Large intestine (tissue), 3 donors: ENCODE results near the gene CYB561. TPM values are rescaled to one million over a fixed set of nuclear protein-coding genes. Genes with fewer than 3 reads are reported as not detected.
"Not testable (repeated sequence)": the region's sequence is repeated elsewhere in the genome, so short reads cannot be mapped to it uniquely, and the experiment has no call there.

ENCODE experiments used
- DNase-seq, 2 donors: peaks; one replicate each; pipeline versions ENCODE4 v3.0.0 to v3.0.0-alpha.2; 2013
- H3K27ac ChIP-seq: one replicate; pipeline ENCODE4 v1.5.1; 2013; ENCODE audit warnings: low read length
- H3K27me3 ChIP-seq: 2 replicates; pipeline ENCODE4 v1.6.1; 2013; ENCODE audit warnings: low read length; ENCODE audit not compliant: control insufficient read depth, insufficient read depth
- H3K36me3 ChIP-seq: 2 replicates; pipeline ENCODE4 v1.6.1; 2013; ENCODE audit warnings: low read length; ENCODE audit not compliant: control insufficient read depth, insufficient read depth
- H3K4me1 ChIP-seq: one replicate; pipeline ENCODE4 v1.6.1; 2013; ENCODE audit warnings: low read length; ENCODE audit not compliant: control insufficient read depth, insufficient read depth
- H3K4me3 ChIP-seq: one replicate; pipeline ENCODE4 v1.5.1; 2013; ENCODE audit warnings: low read length
- H3K9me3 ChIP-seq: one replicate; pipeline ENCODE4 v1.6.1; 2013; ENCODE audit warnings: mild to moderate bottlenecking, low read depth, low read length, moderate library complexity; ENCODE audit not compliant: control insufficient read depth
- WGBS: methylation state at CpG from one replicate; pipeline ENCODE4 v1.1.5; 2013; ENCODE audit warnings: low lambda C conversion rate; ENCODE audit not compliant: insufficient coverage; 5-methylcytosine and 5-hydroxymethylcytosine counted together
- polyA plus RNA-seq: library from polyadenylated mRNA; unstranded; fragments of 120-200 nt; gene quantifications from one replicate; pipeline ENCODE4 v1.2.1, GENCODE V29; 2013

Gene CYB561
- polyA plus RNA-seq, 1 donor = 35.0 TPM

DNA sequence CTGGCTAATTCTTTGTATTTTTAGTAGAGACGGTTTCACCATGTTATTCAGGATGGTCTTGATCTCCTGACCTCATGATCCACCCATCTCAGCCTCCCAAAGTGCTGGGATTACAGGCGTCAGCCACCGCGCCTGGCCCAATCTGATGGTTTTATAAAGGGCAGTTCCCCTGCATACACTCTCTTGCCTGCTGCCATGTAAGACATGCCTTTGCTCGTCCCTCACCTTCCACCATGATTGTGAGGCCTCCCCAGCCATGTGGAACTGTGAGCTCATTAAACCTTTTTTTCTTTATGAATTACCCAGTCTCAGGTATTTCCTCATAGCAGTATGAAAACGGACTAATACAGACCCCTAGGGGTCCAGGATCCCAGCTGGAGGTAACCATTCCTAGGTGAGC, 22.0 kb upstream of the CYB561 start:
- not testable (repeated sequence) for H3K4me1 ChIP-seq, H3K27me3 ChIP-seq, H3K4me3 ChIP-seq, H3K36me3 ChIP-seq, DNase-seq, H3K27ac ChIP-seq, H3K9me3 ChIP-seq
- 80% methylated on average over 1 of the region's 6 CpGs for WGBS

DNA sequence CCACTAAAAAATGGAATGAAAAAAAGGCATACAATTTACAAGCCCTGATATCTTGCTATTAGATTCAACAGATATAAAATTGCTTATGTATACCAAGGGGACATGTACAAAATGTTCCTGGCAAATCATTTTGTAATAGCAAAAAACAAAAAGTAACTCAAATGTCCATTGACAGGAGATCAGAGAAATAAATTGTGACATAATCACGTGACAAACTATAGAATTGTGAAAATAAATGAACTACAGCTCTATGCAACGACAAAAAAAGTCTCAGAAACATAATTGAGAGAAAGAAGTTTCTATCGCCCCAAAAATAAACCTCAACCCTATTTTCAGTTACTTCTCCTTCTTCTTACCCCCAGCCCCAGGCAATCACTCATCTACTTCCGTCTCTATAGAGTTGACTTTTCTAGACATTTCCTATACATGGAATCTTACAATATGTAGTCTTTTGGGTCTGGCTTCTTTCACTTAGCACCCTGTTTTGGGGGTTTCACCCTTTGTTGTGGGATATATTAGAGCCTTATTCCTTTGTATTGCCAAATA, 18.7 kb upstream of the CYB561 start:
- Histone ChIP-seq H3K27me3 (peaks cover 2% of the 10 kb centered on the region), H3K27ac (no peak overlapping the region), H3K36me3 (no peaks in the 10 kb centered on the region), H3K4me1 (no peaks in the 10 kb centered on the region), H3K4me3 (no peak overlapping the region), H3K9me3 (no peaks in the 10 kb centered on the region)
- DNase-seq = no peak
- WGBS = 93% methylated on average over 2 of the region's 4 CpGs

DNA sequence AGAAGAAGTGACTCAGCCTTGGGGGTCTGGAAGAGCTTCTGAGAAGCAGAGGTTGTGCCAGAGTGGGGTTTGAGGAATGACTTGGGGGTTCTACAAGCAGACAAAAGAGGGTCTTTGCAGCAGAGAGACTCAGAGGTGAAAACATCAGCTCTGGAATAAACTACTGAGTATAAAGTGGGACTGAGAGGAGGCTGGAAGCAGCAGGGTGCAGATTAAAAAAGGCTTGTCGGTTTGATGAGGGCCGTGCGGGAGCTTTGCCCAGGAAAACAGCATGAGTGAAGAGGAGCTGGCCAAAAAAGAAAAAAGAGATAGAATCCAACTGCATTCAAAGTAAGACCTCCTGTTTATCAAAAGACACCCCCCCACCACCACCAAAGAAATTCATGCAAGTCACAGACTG, 17.7 kb upstream of the CYB561 start:
- no CpG with 5 or more reads among the region's 3 CpGs for WGBS
- no peaks in the 10 kb centered on the region for H3K4me1 ChIP-seq
- no peak overlapping the region for H3K27ac ChIP-seq
- peaks cover 2% of the 10 kb centered on the region for H3K27me3 ChIP-seq
- DNase-seq = no peak
- H3K9me3 ChIP-seq = no peaks in the 10 kb centered on the region
- H3K4me3 ChIP-seq = no peak overlapping the region
- H3K36me3 ChIP-seq = no peaks in the 10 kb centered on the region

DNA sequence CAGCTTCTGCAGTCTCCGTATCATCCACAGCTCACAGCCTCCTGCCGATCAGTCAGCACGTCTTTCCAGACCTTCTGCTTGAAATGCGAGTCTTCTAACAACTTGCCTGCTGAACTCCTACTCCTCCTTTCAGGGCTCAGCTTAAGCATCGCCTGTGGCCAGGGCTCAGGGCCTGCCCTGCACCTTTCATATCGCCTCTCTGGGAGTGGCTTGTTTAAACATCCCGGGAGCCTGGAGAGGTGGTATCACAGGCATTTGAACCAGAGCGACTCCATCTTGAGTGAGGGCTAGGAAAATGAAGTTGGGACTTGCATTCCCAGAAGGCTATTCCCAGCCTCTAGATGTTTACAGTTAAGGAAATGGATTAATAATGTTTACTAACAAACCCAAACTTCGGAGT, 13.9 kb upstream of the CYB561 start:
- Histone ChIP-seq H3K4me3 (no peak overlapping the region), H3K27ac (no peak overlapping the region), H3K27me3 (peaks cover 1% of the 10 kb centered on the region), H3K36me3 (no peaks in the 10 kb centered on the region), H3K4me1 (peaks cover 4% of the 10 kb centered on the region), H3K9me3 (peaks cover 9% of the 10 kb centered on the region)
- no peak for DNase-seq
- WGBS = no CpG with 5 or more reads among the region's 9 CpGs

DNA sequence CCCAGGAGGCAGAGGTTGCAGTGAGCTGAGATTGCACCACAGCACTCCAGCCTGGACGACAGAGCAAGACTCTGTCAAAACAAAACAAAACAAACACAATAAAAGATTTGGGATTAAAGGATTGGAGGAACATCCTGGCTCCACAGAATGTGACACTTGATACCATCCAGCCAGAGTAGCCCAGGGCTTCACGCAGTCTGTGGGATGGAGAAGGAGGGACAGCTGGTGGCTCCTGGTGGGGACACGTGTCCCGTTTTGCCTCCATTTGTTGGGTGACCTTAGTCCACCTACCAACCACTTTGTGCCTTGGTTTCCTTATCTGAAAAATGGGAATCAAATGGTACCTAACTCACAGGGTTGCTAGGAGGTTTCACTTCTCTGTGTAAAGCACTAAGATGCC, 12.4 kb upstream of the CYB561 start:
- Histone ChIP-seq H3K27me3 (no peaks in the 10 kb centered on the region), H3K4me3 (no peak overlapping the region), H3K4me1 (peaks cover 19% of the 10 kb centered on the region), H3K27ac (no peak overlapping the region), H3K9me3 (peaks cover 9% of the 10 kb centered on the region), H3K36me3 (no peaks in the 10 kb centered on the region)
- DNase-seq = no peak
- no CpG with 5 or more reads among the region's 4 CpGs for WGBS

DNA sequence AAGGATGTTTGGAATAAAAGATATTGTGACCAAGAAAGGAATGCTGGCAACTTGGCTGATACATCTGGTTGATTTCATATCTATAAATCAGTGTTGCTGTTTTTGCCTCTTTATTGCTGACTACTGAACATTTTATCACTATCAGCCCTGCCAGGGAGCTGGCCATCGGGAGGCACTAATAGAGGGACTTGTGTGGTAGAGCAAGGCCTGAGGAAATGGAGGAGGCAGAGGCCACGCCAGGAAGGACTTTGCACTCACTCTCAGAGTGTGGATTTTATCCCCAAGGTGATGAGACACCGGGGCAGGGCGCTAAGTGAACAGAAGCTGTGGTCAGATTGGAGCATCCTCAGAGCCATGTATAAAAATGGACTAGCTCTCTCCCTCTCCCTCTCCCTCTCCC, 9.3 kb upstream of the CYB561 start:
- Histone ChIP-seq H3K27ac (peak overlapping the region; percentile 98), H3K4me3 (no peak overlapping the region), H3K36me3 (no peaks in the 10 kb centered on the region), H3K27me3 (no peaks in the 10 kb centered on the region), H3K9me3 (peaks cover 9% of the 10 kb centered on the region), H3K4me1 (peaks cover 48% of the 10 kb centered on the region)
- peak; percentile 83 to 91 for DNase-seq
- no CpG with 5 or more reads among the region's 4 CpGs for WGBS

DNA sequence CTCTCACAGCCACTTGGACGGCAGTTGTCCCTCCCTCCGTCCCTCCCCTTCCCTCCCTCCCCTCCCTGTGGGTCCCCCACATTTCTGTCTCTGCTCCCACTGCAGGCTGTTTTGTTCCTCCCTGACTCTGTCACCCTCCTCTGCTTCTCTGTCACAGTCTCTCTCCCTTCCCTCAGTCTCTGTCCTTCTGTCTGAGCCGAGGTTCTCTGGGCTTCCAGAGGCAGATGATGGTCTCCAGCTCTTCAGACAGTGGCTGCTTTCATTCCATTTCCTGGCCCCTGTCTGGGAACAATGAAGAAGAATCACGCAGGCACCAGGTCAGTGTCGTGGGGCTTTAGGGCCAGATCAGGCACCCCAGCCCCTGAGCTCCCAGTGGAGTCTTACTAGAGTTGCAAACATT, 8.8 kb upstream of the CYB561 start:
- no CpG with 5 or more reads among the region's 5 CpGs for WGBS
- peaks cover 54% of the 10 kb centered on the region for H3K4me1 ChIP-seq
- H3K9me3 ChIP-seq = peaks cover 9% of the 10 kb centered on the region
- no peaks in the 10 kb centered on the region for H3K36me3 ChIP-seq
- H3K27ac ChIP-seq = peak overlapping the region; percentile 98
- no peak overlapping the region for H3K4me3 ChIP-seq
- DNase-seq = no peak
- no peaks in the 10 kb centered on the region for H3K27me3 ChIP-seq

DNA sequence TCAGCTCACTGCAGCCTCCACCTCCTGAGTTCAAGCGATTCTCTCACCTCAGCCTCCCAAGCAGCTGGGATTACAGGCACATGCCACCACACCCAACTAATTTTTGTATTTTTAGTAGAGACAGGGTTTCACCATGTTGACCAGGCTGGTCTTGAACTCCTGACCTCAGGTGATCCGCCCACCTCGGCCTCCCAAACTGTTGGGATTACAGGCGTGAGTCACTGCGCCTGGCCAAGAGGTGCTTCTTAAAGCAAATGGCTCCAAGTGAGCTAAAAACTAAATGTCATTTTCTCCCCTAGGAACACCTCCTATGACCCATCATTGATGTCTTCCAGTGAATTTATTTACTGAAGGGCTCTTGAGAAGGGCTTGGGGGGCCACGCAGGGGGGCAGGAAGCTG, 8.3 kb upstream of the CYB561 start:
- WGBS = no CpG with 5 or more reads among the region's 6 CpGs
- not testable (repeated sequence) for H3K36me3 ChIP-seq, DNase-seq, H3K9me3 ChIP-seq, H3K4me3 ChIP-seq, H3K27me3 ChIP-seq
- peak overlapping the region; percentile 98 for H3K27ac ChIP-seq
- peaks cover 59% of the 10 kb centered on the region for H3K4me1 ChIP-seq

DNA sequence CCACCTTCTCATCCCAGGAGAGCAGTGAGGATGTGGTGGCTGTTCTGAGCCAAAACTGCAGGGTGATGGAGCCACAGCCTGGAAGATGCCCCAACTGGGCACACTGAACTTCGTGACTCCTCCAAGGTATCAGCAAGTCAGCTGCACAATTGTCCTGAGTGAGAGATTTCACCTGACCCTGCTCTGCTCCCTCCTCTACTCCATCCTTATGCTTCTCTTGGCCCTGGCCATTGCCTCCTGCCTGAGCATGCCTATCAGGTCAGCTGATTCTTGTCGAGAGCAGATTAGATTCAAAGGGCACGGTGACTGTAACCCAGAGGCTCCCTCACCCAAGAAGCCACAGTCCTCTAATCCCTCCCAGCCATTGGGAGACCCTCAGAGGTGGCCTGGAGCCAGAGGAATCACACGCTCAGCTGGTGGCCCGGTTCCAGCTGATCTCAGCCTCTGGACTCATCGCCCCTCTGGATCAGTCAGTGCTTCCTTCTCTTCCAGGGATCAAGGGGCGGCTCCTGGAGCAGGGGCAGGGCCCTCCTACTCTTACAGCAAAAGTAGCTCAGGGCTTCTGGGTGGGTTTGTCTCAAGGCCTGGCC, 7.0 kb upstream of the CYB561 start:
- Histone ChIP-seq H3K27me3 (no peaks in the 10 kb centered on the region), H3K36me3 (no peaks in the 10 kb centered on the region), H3K4me1 (peaks cover 62% of the 10 kb centered on the region), H3K9me3 (peaks cover 9% of the 10 kb centered on the region), H3K4me3 (no peak overlapping the region), H3K27ac (peak overlapping the region; percentile 98)
- no CpG with 5 or more reads among the region's 7 CpGs for WGBS
- peak; percentile 75 to 89 for DNase-seq

DNA sequence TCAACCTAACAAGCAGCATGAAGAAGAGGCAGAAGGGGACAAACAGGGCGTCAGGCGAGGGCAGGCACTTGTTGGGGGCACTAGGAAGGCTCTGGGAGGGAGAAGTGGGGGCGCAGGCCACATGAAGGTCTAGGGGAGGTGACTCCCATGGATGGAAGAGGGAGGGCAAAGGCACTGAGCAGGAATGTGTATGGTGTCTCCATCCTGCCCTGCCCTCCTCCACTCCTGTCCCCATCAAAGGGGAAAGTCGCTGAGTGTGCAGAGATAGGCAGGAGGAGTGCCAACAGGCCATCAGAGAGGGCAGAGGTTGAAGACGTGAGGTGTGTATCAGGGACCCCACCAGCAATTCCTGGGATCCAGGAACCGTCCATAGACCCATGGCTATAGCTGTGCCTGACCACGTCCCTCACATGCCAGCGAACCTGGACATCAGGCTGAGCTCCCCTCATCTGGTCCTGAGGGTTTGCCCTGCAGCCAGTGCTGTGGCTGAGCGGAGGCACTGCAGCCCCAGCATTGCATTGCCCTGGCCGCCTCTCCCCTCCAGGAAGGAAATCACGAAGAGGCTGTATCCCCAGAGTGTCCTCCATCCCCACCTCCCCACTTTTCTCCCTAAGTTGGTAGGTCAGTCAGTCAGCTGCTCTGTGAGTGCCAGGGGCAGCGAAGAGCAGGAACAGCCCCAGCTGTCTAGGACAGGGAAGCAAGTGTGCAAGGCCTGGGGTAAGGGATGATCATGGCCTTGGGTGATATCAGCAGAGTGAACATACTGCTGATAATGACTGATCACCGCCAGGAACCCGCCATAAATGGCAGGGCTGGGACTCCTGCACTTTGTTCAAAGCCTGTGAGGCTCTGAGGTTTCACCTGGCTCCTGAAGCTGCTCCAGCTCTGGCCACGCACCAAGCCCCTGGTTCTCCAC, 6.2 kb upstream of the CYB561 start:
- peak overlapping the region; percentile 98 for H3K27ac ChIP-seq
- peaks cover 9% of the 10 kb centered on the region for H3K9me3 ChIP-seq
- H3K27me3 ChIP-seq = no peaks in the 10 kb centered on the region
- DNase-seq = peak; percentile 69 to 88
- peaks cover 69% of the 10 kb centered on the region for H3K4me1 ChIP-seq
- no peaks in the 10 kb centered on the region for H3K36me3 ChIP-seq
- no peak overlapping the region for H3K4me3 ChIP-seq
- no CpG with 5 or more reads among the region's 15 CpGs for WGBS
